C4-2B (cell line): ENCODE results near the gene USP30.

Experiments
- ZFX ChIP-seq: fragments of 450-650 bp; IDR thresholded peaks from 2 replicates; pipeline ENCODE4 v1.6.1; 2017
- TF ChIP-seq, protein P1 (sequence below): fragments of 450-650 bp; conservative IDR thresholded peaks from 2 replicates; pipeline ENCODE4 v1.5.1; 2017; ENCODE audit warnings: mild to moderate bottlenecking

DNA sequence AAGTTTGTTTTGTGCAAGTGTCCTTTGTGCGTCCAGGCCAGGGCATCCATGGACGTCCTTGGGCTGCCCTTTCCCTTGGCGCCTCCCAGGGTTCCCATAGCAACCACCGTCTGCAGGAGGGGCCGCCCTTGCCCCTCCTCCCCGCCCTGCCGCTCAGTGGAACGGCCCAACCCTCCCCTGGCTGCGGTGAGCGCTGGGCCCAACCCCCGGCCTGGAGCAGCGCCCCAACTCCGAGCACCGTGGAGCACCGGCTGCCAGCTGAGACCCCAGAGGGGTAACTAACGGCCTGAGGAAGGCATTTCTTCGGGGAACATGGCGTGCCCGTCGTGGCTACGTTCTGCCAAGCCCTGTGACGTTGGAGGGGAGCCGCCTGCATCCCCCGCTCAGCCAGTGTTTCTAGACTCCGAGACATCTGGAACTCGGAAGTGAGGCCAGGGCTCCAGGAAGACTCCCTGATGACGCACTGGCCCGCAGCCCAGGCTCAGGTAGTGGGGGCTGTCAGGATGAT is 58.7 kb downstream of the USP30 start:
- TF ChIP-seq, protein P1, sequence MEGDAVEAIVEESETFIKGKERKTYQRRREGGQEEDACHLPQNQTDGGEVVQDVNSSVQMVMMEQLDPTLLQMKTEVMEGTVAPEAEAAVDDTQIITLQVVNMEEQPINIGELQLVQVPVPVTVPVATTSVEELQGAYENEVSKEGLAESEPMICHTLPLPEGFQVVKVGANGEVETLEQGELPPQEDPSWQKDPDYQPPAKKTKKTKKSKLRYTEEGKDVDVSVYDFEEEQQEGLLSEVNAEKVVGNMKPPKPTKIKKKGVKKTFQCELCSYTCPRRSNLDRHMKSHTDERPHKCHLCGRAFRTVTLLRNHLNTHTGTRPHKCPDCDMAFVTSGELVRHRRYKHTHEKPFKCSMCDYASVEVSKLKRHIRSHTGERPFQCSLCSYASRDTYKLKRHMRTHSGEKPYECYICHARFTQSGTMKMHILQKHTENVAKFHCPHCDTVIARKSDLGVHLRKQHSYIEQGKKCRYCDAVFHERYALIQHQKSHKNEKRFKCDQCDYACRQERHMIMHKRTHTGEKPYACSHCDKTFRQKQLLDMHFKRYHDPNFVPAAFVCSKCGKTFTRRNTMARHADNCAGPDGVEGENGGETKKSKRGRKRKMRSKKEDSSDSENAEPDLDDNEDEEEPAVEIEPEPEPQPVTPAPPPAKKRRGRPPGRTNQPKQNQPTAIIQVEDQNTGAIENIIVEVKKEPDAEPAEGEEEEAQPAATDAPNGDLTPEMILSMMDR, result no peak
- TF ChIP-seq ZFX, result no peak
